T-helper 2 cell (primary cell): ENCODE measurements around the gene DSCAML1.

Experiments used
- DNase-seq, 5 experiments: peaks; one replicate each; pipeline versions ENCODE4 v3.0.0 to v3.0.0-alpha.2; 2012 to 2022

DSCAML1 gene

GRCh38 chr11:117691516-117691915, 105.5 kb downstream of the DSCAML1 start:
- DNase-seq, result no peak

- DNase-seq, result no peak
Observed at GRCh38 chr11:117691218-117691514, 105.8 kb downstream of the DSCAML1 start.

GRCh38 chr11:117690484-117691217, 106.4 kb downstream of the DSCAML1 start:
- DNase-seq, result no peak

GRCh38 chr11:117688255-117688797, 108.7 kb downstream of the DSCAML1 start:
- no peak for DNase-seq

- DNase-seq, result no peak
Observed at GRCh38 chr11:117687776-117688175, 109.2 kb downstream of the DSCAML1 start.

GRCh38 chr11:117686711-117687110, 110.3 kb downstream of the DSCAML1 start:
- no peak for DNase-seq

- DNase-seq, result no peak
Observed at GRCh38 chr11:117685566-117685965, 111.5 kb downstream of the DSCAML1 start.

GRCh38 chr11:117684731-117685130, 112.3 kb downstream of the DSCAML1 start:
- DNase-seq, result no peak

GRCh38 chr11:117684111-117684510, 112.9 kb downstream of the DSCAML1 start:
- no peak for DNase-seq

GRCh38 chr11:117681438-117681837, 115.6 kb downstream of the DSCAML1 start:
- no peak for DNase-seq

- DNase-seq, result no peak
Observed at GRCh38 chr11:117679461-117679860, 117.6 kb downstream of the DSCAML1 start.

- no peak for DNase-seq
Observed at GRCh38 chr11:117678658-117679406, 118.2 kb downstream of the DSCAML1 start.

GRCh38 chr11:117677729-117678310, 119.2 kb downstream of the DSCAML1 start:
- no peak for DNase-seq

- DNase-seq, result no peak
Observed at GRCh38 chr11:117676501-117676900, 120.5 kb downstream of the DSCAML1 start.

- no peak for DNase-seq
Observed at GRCh38 chr11:117673602-117674001, 123.4 kb downstream of the DSCAML1 start.

GRCh38 chr11:117671370-117671769, 125.6 kb downstream of the DSCAML1 start:
- no peak for DNase-seq

GRCh38 chr11:117670924-117671323, 126.1 kb downstream of the DSCAML1 start:
- no peak for DNase-seq

GRCh38 chr11:117670443-117670842, 126.6 kb downstream of the DSCAML1 start:
- DNase-seq, result no peak

- DNase-seq, result no peak
Observed at GRCh38 chr11:117669616-117670015, 127.4 kb downstream of the DSCAML1 start.

- no peak for DNase-seq
Observed at GRCh38 chr11:117669062-117669461, 128.0 kb downstream of the DSCAML1 start.

- no peak for DNase-seq
Observed at GRCh38 chr11:117668321-117668751, 128.7 kb downstream of the DSCAML1 start.

GRCh38 chr11:117664897-117665296, 132.1 kb downstream of the DSCAML1 start:
- DNase-seq, result no peak

GRCh38 chr11:117663821-117664220, 133.2 kb downstream of the DSCAML1 start:
- DNase-seq, result no peak

- no peak for DNase-seq
Observed at GRCh38 chr11:117663414-117663813, 133.6 kb downstream of the DSCAML1 start.
